Ovary (tissue), 9 donors: Measurements from ENCODE around the gene FOXP1. TPM values are rescaled to one million over a fixed set of nuclear protein-coding genes. Genes with fewer than 3 reads are reported as not detected.
A peak's percentile ranks its signal among the peaks of the same experiment; 100 is the strongest.

ENCODE experiments used
- DNase-seq, 5 donors: peaks; one replicate each; pipeline ENCODE4 v3.0.0-alpha.2; 2019 to 2020
- H3K27ac ChIP-seq, 2 donors: fragments of 200-600 bp; one replicate each; pipeline versions ENCODE4 v1.5.1 to v1.8.0; 2019 to 2022
- H3K27me3 ChIP-seq: fragments of 200-600 bp; one replicate; pipeline ENCODE4 v1.8.0; 2022
- H3K36me3 ChIP-seq: fragments of 200-600 bp; sonication (generic); one replicate; pipeline ENCODE4 v1.5.1; 2019
- H3K4me1 ChIP-seq: one replicate; pipeline ENCODE4 v1.8.1; 2013; ENCODE audit warnings: mild to moderate bottlenecking, moderate library complexity; ENCODE audit not compliant: insufficient read depth
- H3K4me3 ChIP-seq: fragments of 200-600 bp; sonication (generic); one replicate; pipeline ENCODE4 v1.5.1; 2017
- H3K9me3 ChIP-seq, 2 donors: fragments of 200-600 bp in 1 of 2; sonication (generic) in 1 of 2; one replicate each; pipeline versions ENCODE4 v1.5.1 to v1.8.1; 2013 to 2019; ENCODE audit warnings: mild to moderate bottlenecking in 1 of 2, moderate library complexity in 1 of 2
- EP300 ChIP-seq: sonication (generic); formaldehyde crosslinking; IDR thresholded peaks from one replicate; pipeline ENCODE4 v1.6.1; 2017; ENCODE audit warnings: antibody characterized with exemption
- POLR2A ChIP-seq: fragments of 450-650 bp; IDR thresholded peaks from one replicate; pipeline ENCODE4 v1.6.1; 2017; ENCODE audit warnings: antibody characterized with exemption, mild to moderate bottlenecking, moderate library complexity
- WGBS, 3 donors: extraction: QIAGEN DNeasy Blood & Tissue Kit in 1 of 3; methylation state at CpG; one replicate each; pipeline versions ENCODE4 v1.1.5 to v1.1.7; 2013 to 2017; 5-methylcytosine and 5-hydroxymethylcytosine counted together
- intact Hi-C, 4 donors: fragments of 100-400 bp; cut with DNase I; formaldehyde crosslinking; loops; one replicate each; pipeline versions ENCODE4 v1.11.0 to v1.15.1; 2022 to 2023
- polyA plus RNA-seq, 2 donors: library from polyadenylated mRNA; stranded (reverse); fragments of 200-250 nt in 1 of 2; fragments of 350-450 nt in 1 of 2; fragmentation: Illumina TruSeq in 1 of 2; extraction: RNeasy Lipid Tissue Mini Kit (QIAGEN cat#74804) in 1 of 2; gene quantifications; one replicate each; pipeline ENCODE4 v1.2.3, GENCODE V29; 2013 to 2014
- total RNA-seq, 7 donors: library from RNA; depleted of rRNA in 2 of 7; stranded (reverse); fragments of >200 nt in 2 of 7; fragmentation: NEBNext Ultra II Directional in 3 of 7; extraction: Animal tissue kit (Norgen Biotek cat#: 25700) in 3 of 7; gene quantifications; one replicate each; pipeline versions ENCODE4 v1.1.0 to v1.2.4, GENCODE V29; 2016 to 2023
- TF ChIP-seq, protein P1 (sequence below), 3 donors: fragments of 450-650 bp in 2 of 3; fragments of 200-600 bp in 1 of 3; IDR thresholded peaks; one replicate each; pipeline versions ENCODE4 v1.5.1 to v1.8.0; 2016 to 2022; ENCODE audit warnings: antibody characterized with exemption in 3 of 3, mild to moderate bottlenecking in 1 of 3
- donor health status: DM: no; HTN: no; CAD: no; lungs with moderate emphysema.
- donor health status: DM: no; HTN: no; CAD: no.
- donor health status: Bipolar disorder and iron deficiency.
- donor health status: DM: yes; HTN: yes; CAD: no.
- donor health status: DM: no; HTN: no; CAD: no.
- donor health status: DM: yes; HTN: yes; CAD: no.

The FOXP1 gene
- total and polyA plus RNA-seq, 9 donors = 31.7 to 126 (median 114) TPM

DNA sequence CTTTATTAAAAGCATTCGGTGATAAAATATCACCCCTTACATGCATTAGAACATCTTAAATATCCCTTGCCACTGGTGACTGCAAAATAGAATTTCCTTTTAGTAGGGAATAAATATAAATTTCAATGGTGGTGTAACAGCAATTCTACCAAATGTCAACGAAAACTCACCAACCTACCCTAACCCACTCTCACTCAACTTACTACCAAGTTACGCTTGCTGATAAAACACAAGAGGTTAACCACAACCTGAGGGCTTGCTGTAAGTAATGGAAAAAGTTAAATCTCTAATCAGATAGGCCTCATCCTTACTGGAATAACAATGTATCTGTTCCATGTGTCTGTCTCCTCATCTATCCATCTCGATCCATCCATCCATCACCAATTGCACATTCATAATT, 274.7 kb downstream of the FOXP1 start:
- intact Hi-C loops = loop anchor here in 1 of 4 donors (5.0 kb wide), 2 partner anchors 273 to 592 kb away; partner anchors contain the start of gene FOXP1
- Histone ChIP-seq H3K36me3 (no peaks in the 10 kb centered on the region), H3K4me3 (no peak overlapping the region), H3K4me1 (peaks cover 6% of the 10 kb centered on the region), H3K27me3 (no peaks in the 10 kb centered on the region), H3K9me3 (no peaks in the 10 kb centered on the region), H3K27ac (no peak overlapping the region)
- no peak for DNase-seq
- WGBS, 3 donors = 72 to 84% (median 79%) methylated on average over 4 of the region's 4 CpGs
- TF ChIP-seq EP300 (no peak), POLR2A (no peak)
- TF ChIP-seq, protein P1, sequence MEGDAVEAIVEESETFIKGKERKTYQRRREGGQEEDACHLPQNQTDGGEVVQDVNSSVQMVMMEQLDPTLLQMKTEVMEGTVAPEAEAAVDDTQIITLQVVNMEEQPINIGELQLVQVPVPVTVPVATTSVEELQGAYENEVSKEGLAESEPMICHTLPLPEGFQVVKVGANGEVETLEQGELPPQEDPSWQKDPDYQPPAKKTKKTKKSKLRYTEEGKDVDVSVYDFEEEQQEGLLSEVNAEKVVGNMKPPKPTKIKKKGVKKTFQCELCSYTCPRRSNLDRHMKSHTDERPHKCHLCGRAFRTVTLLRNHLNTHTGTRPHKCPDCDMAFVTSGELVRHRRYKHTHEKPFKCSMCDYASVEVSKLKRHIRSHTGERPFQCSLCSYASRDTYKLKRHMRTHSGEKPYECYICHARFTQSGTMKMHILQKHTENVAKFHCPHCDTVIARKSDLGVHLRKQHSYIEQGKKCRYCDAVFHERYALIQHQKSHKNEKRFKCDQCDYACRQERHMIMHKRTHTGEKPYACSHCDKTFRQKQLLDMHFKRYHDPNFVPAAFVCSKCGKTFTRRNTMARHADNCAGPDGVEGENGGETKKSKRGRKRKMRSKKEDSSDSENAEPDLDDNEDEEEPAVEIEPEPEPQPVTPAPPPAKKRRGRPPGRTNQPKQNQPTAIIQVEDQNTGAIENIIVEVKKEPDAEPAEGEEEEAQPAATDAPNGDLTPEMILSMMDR (IDR thresholded peaks at IDR 0.05) = no peak

DNA sequence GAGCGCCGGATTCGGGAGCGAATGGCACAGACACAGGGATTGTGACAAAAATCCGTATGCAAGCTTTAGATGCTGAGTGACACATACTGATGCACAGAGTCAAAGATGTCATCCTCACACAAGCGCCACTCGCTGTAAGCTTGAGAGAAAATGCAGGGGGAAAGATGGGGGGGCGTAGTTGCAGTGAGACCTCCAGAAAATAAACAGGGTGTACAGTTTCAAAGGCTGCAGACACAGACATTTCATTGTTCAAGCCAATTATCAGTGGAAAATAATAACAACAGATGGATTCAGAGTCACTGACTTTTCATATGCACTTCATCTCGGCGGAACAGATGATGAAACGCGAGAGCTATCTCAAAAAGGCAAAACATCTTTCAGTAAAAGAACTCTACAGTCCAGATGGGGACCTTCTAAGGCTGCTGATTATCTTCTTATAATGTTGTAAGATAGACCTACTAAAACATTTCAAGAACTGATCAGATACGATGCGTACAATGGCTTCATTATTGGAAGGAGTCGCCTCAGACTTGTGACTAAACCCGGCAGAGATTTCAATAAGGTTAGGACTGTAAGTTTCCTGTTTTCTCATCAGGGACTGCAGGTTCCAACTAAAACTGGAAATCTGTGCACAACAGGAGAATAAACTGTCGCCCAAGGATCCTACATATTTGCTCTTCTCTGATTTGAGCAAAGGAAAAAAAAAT, 275.4 kb downstream of the FOXP1 start:
- Histone ChIP-seq H3K9me3 (no peaks in the 10 kb centered on the region), H3K4me1 (peaks cover 6% of the 10 kb centered on the region), H3K27ac (peak overlapping the region in 1 of 2 donors; percentile 43), H3K36me3 (no peaks in the 10 kb centered on the region), H3K4me3 (no peak overlapping the region), H3K27me3 (no peaks in the 10 kb centered on the region)
- TF ChIP-seq POLR2A = no peak
- TF ChIP-seq EP300 = no peak
- TF ChIP-seq, protein P1 (IDR thresholded peaks at IDR 0.05) = no peak
- 24 to 54% (median 35%) methylated on average over 17 of the region's 17 CpGs for WGBS, 3 donors
- intact Hi-C loops = loop anchor here in 1 of 4 donors (5.0 kb wide), 2 partner anchors 274 to 591 kb away; partner anchors contain the start of gene FOXP1
- no peak for DNase-seq

DNA sequence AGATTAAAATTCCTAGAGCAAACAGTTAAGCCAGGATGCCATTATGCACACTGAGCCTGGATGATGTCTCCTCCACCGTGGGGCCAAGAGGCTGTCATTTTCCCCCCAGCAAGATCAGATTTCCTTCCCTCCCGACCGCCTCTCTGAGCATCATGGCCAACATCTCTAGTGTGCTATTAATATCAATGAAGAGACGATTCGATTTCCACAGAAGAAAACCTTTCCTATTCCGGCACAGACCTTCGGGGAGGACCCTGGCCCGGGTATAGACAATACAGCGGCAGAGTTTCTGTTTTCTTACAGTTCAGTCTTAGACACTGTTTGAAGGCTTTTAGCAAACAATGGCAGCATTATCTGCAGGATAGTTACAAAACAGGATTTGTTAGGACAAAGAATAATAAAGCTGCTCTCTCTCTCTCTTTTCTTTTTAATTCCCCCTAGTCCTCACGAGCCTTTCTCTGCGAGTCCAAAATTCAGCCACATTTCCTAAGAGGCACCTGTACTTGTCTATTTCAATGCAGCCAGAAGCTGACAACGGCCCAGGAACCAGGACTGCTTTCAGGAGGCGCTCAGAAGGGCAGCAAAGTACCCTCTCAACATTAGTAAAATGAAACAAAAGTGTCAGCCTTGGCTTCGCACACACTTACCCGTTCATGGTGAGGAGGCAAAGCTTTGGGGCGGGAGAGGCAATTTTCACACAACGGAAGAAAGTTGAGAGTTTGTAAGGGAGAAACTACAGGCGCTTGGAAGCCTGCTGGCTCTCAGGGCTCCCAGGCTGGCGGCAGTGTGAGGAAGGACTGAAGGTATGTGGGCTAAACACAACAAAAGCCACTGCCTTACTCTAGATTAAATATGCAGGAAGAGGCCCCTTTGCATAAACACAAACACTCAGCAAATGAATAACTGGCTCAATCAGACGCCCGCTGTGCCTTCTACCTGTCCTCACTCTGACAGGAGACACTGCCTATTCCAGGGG, 278.0 kb downstream of the FOXP1 start:
- peak in 3 of 5 donors; percentile 22 to 39 (median 25) for DNase-seq
- 14 to 31% (median 21%) methylated on average over 21 of the region's 21 CpGs for WGBS, 3 donors
- Histone ChIP-seq H3K36me3 (no peaks in the 10 kb centered on the region), H3K27ac (peak overlapping the region; percentile 8 to 55), H3K27me3 (no peaks in the 10 kb centered on the region), H3K9me3 (no peaks in the 10 kb centered on the region), H3K4me3 (peak overlapping the region; percentile 25), H3K4me1 (peaks cover 4% of the 10 kb centered on the region)
- TF ChIP-seq POLR2A (no peak), EP300 (no peak)
- TF ChIP-seq, protein P1 (IDR thresholded peaks at IDR 0.05) = no peak
- intact Hi-C loops = loop anchor here in 1 of 4 donors (5.0 kb wide), 2 partner anchors 277 to 588 kb away; partner anchors contain the start of gene FOXP1

DNA sequence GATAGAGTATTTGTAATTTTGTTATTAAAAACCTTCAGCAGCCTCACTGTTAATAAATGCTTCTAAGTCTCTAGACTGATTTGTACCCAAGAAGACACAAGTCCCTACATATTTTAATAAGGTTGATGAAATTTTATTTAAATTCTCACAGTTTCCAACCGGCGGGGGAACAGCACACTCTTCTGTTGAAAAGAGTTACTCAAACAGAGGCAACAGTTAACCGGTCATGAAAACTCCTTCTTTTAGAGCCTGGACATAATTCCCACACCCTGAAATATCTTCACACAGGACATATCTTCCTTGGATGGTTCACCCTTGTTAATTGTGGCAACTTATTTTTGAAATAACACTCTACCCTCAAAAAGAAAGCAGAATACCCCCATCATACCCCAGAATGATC, 278.8 kb downstream of the FOXP1 start:
- peak overlapping the region in 1 of 2 donors; percentile 55 for H3K27ac ChIP-seq
- 8 to 21% (median 10%) methylated on average over 3 of the region's 3 CpGs for WGBS, 3 donors
- H3K9me3 ChIP-seq = no peaks in the 10 kb centered on the region
- H3K4me3 ChIP-seq = peak overlapping the region; percentile 25
- no peaks in the 10 kb centered on the region for H3K27me3 ChIP-seq
- peak in 4 of 5 donors; percentile 19 to 65 (median 40) for DNase-seq
- intact Hi-C loops = loop anchor here in 1 of 4 donors (5.0 kb wide), 2 partner anchors 278 to 587 kb away; partner anchors contain the start of gene FOXP1
- no peak for TF ChIP-seq EP300
- TF ChIP-seq, protein P1 (IDR thresholded peaks at IDR 0.05) = peak in 2 of 3 donors; percentile 53 to 58
- H3K36me3 ChIP-seq = no peaks in the 10 kb centered on the region
- H3K4me1 ChIP-seq = peaks cover 4% of the 10 kb centered on the region
